GM12874 (cell line): ENCODE data around the gene PROM2.

Experiments used
- CTCF ChIP-seq: IDR thresholded peaks from 2 replicates; pipeline ENCODE4 v1.5.1; 2011; ENCODE audit warnings: low read depth, mild to moderate bottlenecking, control low read depth, low read length, moderate library complexity; ENCODE audit not compliant: insufficient read depth

Gene PROM2

GRCh38 chr2:95281786-95282185 is 7.5 kb downstream of the PROM2 start:
- TF ChIP-seq CTCF = no peak

- TF ChIP-seq CTCF = no peak
Measured at GRCh38 chr2:95282458-95282857, 8.2 kb downstream of the PROM2 start.

- no peak for TF ChIP-seq CTCF
Measured at GRCh38 chr2:95283562-95283961, 9.3 kb downstream of the PROM2 start.

- TF ChIP-seq CTCF = no peak
Measured at GRCh38 chr2:95284886-95285541, 10.8 kb downstream of the PROM2 start.

- TF ChIP-seq CTCF = no peak
Measured at GRCh38 chr2:95285542-95285932, 11.3 kb downstream of the PROM2 start.

GRCh38 chr2:95287336-95287735 is 13.1 kb downstream of the PROM2 start:
- TF ChIP-seq CTCF = no peak

- TF ChIP-seq CTCF = no peak
Measured at GRCh38 chr2:95287806-95288205, 13.6 kb downstream of the PROM2 start.
